Measurements from ENCODE around the gene MAP7D3.
"Not testable (repeated sequence)": the region's sequence is repeated elsewhere in the genome, so short reads cannot be mapped to it uniquely, and the experiment has no call there.

The MAP7D3 gene

DNA sequence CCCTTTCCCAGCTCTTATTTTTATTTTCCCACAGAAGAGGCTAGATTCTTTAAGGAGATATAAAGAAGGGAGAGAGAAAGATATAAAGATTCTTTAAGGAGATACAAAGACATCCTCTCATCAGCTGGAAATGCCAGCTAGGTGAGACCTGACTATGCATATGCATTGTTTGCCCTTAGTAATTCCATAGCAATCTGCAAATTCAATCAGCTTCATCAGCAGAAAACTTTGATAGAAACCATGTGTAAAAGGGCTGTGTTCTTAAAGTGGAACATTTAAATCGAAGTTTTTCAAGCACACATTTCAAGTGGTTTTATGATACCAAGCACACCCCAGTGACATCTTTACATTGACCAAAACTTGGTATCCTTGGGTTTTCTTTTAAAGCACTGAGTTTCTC lies 79.8 kb downstream of the MAP7D3 start:
- no peak for DNase-seq

DNA sequence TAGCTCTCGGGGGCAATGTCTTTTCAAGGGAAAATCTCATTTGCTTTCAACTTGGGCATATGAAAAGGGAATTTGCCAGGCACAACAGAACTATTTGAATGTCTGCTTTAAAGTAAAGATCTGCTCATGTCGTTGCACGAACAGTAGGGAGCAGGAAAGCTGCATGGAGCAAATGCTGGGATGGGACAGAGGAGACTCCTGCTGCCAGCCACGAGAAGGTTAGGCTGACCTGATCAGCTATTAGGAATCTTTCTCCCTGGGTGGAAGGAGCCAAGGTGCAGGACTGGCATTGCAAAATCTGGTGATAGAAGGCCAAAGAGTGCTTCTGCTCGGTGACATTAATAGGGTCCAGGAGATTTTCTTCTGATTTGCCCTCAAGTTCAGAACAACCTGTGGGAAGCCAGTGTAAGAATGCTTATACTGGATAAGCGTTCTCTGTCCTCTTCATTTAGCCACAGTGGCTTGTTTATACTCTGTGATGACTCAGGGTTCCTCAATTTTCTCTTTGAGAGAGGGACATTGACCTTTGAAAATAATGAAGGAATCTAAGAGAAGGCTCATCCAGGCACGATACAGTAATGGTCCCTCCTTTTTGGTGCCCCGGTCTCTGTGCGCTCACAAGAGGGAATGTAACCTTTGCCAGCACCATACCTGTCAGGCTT lies 80.9 kb downstream of the MAP7D3 start:
- DNase-seq = no peak

DNA sequence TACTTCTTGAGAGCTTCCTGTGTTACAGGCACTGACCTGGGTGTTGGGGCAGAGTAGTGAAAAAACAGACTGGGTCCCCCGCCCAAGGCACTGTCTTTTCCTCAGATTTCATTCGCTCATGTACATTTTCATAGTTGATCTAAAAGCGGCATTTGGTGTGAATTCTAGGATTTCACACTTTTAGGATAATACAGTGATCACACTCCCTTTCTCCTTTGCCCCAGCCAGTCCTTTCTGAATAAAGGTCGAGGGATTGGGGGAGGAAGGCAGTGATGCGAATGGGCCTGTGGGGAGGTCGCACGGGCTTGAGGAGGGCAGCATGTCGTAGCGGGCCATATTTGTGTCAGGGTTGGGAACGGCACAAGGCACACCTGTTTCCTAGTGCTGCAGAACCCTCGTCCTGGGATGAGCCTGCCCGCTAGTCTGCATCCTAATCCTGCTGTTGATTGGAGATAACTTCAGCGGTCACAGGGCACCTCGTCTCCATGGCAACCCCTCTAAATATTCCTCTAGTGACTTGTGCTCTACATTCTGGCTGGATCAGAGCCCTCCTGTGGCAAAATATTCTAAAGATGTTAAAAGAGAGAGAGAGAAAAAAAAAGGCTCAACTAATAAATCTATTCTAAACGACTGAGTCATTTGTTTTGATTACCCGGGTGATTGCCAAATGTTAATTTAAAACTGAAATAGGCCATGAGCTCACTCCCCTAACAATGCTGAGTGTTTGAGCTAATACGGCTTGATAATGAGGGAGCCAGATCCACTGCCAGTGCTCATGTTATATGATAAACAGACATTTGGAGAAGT lies 82.1 kb downstream of the MAP7D3 start:
- DNase-seq = no peak

DNA sequence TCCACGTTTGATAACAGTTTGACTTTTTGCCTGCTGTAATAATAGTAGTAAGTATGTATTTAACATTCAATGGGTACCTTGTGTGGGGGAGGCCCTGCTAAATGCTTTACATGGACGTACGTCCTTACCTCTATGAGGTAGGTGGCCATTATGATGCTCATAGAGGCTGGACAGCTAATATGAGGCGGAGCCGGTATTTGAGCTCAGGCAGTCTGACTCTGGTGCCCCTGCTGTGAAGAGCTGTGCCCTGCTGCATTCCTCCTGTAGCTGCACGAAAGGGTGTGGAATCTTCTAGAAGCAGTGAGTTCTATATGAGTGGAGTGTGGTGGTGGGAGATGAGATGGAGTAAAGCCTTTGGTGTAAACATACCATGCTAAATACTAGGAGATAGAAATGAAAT lies 83.2 kb downstream of the MAP7D3 start:
- not testable (repeated sequence) for DNase-seq

DNA sequence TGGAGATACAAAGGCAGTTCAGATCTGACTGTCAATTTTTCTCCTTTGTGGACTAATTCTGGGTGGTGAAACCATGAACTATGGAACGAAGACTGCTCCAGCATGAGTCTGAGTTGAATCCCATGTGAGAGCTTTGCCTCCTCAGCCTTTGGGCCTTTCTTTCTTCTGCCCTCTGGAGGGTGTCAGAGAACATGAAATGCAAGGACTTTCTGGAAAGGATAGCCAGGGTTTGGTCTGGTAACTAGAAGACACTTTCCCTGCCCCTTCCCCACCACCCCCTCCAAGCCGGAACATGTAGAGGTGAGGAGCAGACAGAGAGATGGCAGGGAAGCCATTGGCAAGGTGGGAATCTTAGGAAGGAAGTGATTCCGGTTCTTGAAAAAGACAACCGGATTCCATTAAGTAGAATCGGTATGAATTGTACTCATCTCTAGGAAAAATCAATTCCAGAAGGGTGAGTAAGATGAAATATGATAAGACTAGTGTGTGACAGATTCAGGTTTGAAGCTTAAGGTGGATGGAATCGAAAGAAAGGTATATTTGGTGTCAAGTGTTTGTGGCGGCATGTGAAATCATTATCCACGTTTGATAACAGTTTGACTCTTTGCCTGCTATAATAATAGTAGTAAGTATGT lies 84.9 kb downstream of the MAP7D3 start:
- DNase-seq = no peak

DNA sequence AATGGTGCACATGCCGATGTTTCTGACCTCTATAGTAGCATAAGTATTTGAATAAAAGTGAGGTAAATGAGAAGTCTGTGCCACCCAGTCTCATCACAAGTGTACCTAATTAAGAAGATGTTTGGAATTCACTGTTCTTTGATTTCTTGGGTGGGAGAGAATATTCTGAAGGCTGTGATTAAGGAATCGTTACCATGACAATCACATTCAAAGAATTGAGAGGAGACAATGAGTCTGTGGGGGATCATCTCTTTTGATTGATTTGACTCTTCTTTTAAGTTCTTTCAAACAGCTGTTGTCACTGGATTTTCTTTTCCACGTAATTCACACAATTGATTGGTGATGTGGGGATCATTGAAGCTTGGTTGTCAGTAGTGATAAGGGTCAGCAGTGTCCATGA lies 85.8 kb downstream of the MAP7D3 start:
- no peak for DNase-seq

DNA sequence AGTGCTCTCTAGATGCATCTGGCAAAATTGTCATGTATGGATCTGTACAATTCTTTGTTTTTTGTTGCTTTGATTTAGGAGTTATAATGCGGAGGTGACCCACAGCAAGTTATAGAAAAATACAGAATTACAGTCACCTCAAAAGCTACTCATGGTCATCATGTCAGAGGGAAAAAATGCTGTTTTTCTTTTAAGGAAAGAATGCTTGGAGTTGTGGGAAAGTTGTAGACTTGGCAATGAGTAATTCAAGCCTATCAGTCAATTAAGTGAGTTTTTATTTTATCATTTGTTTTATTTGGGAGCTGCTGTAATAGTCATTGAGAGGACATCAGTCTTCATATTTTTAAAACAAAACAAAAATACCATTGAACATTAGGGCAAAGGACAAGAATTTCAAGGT lies 87.5 kb downstream of the MAP7D3 start:
- DNase-seq = no peak

Data from RPMI8226 (cell line).